ENCODE results near the gene URAD. TPM values are rescaled to one million over a fixed set of nuclear protein-coding genes. Genes with fewer than 3 reads are reported as not detected.

Gene URAD
- total RNA-seq, 2 donors from 2014 or later = not detected

- no peak for DNase-seq (ENCODE audit: low spot score)
- Histone ChIP-seq H3K4me1 (peaks cover 0 to 36% of the 10 kb centered on the region in 2 donors), H3K4me3 (no peak overlapping the region), H3K27me3 (peaks cover 19 to 55% of the 10 kb centered on the region in 2 donors), H3K27ac (no peak overlapping the region), H3K36me3 (no peaks in the 10 kb centered on the region), H3K9me3 (no peaks in the 10 kb centered on the region)
- TF ChIP-seq CTCF (IDR thresholded peaks at IDR 0.05) = no peak
Observed at GRCh38 chr13:27979765-27980279, 8.7 kb downstream of the URAD start.

GRCh38 chr13:27979001-27979643, 9.4 kb downstream of the URAD start:
- TF ChIP-seq CTCF (IDR thresholded peaks at IDR 0.05) = no peak
- Histone ChIP-seq H3K27ac (no peak overlapping the region), H3K27me3 (peaks cover 19 to 55% of the 10 kb centered on the region in 2 donors), H3K4me3 (no peak overlapping the region), H3K4me1 (peaks cover 0 to 36% of the 10 kb centered on the region in 2 donors), H3K36me3 (no peaks in the 10 kb centered on the region), H3K9me3 (no peaks in the 10 kb centered on the region)
- no peak for DNase-seq (ENCODE audit: low spot score)

- H3K27ac ChIP-seq = no peak overlapping the region
- H3K27me3 ChIP-seq = peaks cover 19 to 55% of the 10 kb centered on the region in 2 donors
- no peak for DNase-seq (ENCODE audit: low spot score)
- peak overlapping the region in 1 of 2 donors; percentile 24 for H3K4me3 ChIP-seq
- no peak for TF ChIP-seq CTCF (IDR thresholded peaks at IDR 0.05)
- H3K4me1 ChIP-seq = peaks cover 0 to 36% of the 10 kb centered on the region in 2 donors
- H3K36me3 ChIP-seq = no peaks in the 10 kb centered on the region
- no peaks in the 10 kb centered on the region for H3K9me3 ChIP-seq
Observed at GRCh38 chr13:27978301-27978968, 10.1 kb downstream of the URAD start.

GRCh38 chr13:27977476-27978300, 10.8 kb downstream of the URAD start:
- peak overlapping the region in 1 of 2 donors; percentile 24 for H3K4me3 ChIP-seq

More at GRCh38 chr13:27977476-27978300, 10.8 kb downstream of the URAD start:
- no peaks in the 10 kb centered on the region for H3K36me3 ChIP-seq
- DNase-seq (ENCODE audit: low spot score) = no peak
- H3K4me1 ChIP-seq = peaks cover 0 to 36% of the 10 kb centered on the region in 2 donors
- H3K27me3 ChIP-seq = peaks cover 19 to 55% of the 10 kb centered on the region in 2 donors
- TF ChIP-seq CTCF (IDR thresholded peaks at IDR 0.05) = no peak
- no peak overlapping the region for H3K27ac ChIP-seq
- H3K9me3 ChIP-seq = no peaks in the 10 kb centered on the region
